LNCaP clone FGC (cell line): ENCODE data around the gene EREG.

Experiments
- DNase-seq: peaks from one replicate; pipeline ENCODE4 v3.0.0-alpha.2; 2011; ENCODE audit warnings: low read depth
- H3K4me3 ChIP-seq: 2 replicates; pipeline ENCODE4 v1.5.1; 2011; ENCODE audit warnings: mild to moderate bottlenecking, low read depth, low read length, control low read depth
- CTCF ChIP-seq: IDR thresholded peaks from 2 replicates; pipeline ENCODE4 v1.5.1; 2012; ENCODE audit warnings: mild to moderate bottlenecking; ENCODE audit not compliant: control insufficient read depth, insufficient read depth; ENCODE audit errors: extremely low read depth

The EREG gene

GRCh38 chr4:74329307-74329706 lies 35.6 kb upstream of the EREG start:
- DNase-seq, result no peak
- TF ChIP-seq CTCF, result no peak
- H3K4me3 ChIP-seq, result no peak overlapping the region

- no peak for TF ChIP-seq CTCF
- DNase-seq, result no peak
- H3K4me3 ChIP-seq, result no peak overlapping the region
These were observed 34.6 kb upstream of the EREG start for GRCh38 chr4:74330295-74330750.

- DNase-seq, result no peak
- no peak overlapping the region for H3K4me3 ChIP-seq
- TF ChIP-seq CTCF, result no peak
These were observed 33.7 kb upstream of the EREG start for GRCh38 chr4:74331252-74331651.

GRCh38 chr4:74331944-74332343 lies 33.0 kb upstream of the EREG start:
- DNase-seq, result no peak
- TF ChIP-seq CTCF, result no peak
- no peak overlapping the region for H3K4me3 ChIP-seq

- H3K4me3 ChIP-seq, result no peak overlapping the region
- no peak for DNase-seq
These were observed 30.3 kb upstream of the EREG start for GRCh38 chr4:74334636-74335035.

GRCh38 chr4:74335341-74336021 lies 29.5 kb upstream of the EREG start:
- TF ChIP-seq CTCF, result no peak
- H3K4me3 ChIP-seq, result no peak overlapping the region
- DNase-seq, result no peak

More at GRCh38 chr4:74334636-74335035, 30.3 kb upstream of the EREG start:
- no peak for TF ChIP-seq CTCF

GRCh38 chr4:74338792-74339333 lies 26.1 kb upstream of the EREG start:
- no peak overlapping the region for H3K4me3 ChIP-seq
- no peak for TF ChIP-seq CTCF
- DNase-seq, result no peak
